ENCODE data around the gene KTN1.

GRCh38 chr14:55626131-55626530, 46.1 kb downstream of the KTN1 start:
- no peak for TF ChIP-seq CTCF (conservative IDR thresholded peaks at IDR 0.05; ENCODE audit: low read depth, low read length)
- no peak for TF ChIP-seq EZH2 (IDR thresholded peaks at IDR 0.05; ENCODE audit: borderline replicate concordance, low read depth, low read length, poor library complexity, severe bottlenecking)

All from A673 (cell line).